Left renal cortex interstitium (tissue), 4 donors: ENCODE measurements around the gene PM20D2. TPM values are rescaled to one million over a fixed set of nuclear protein-coding genes. Genes with fewer than 3 reads are reported as not detected.
"Not testable (repeated sequence)": the region's sequence is repeated elsewhere in the genome, so short reads cannot be mapped to it uniquely, and the experiment has no call there.

Experiments used
- DNase-seq, 4 donors: peaks; one replicate each; pipeline ENCODE4 v3.0.0-alpha.2; 2013; ENCODE audit warnings: low read depth in 4 of 4, low spot score in 2 of 4, missing footprints in 1 of 4
- polyA plus RNA-seq, 4 donors: library from polyadenylated mRNA; unstranded; fragments of 120-200 nt; gene quantifications; one replicate each; pipeline ENCODE4 v1.2.1, GENCODE V29; 2013; ENCODE audit not compliant: insufficient read length in 4 of 4

Gene PM20D2, protein sequence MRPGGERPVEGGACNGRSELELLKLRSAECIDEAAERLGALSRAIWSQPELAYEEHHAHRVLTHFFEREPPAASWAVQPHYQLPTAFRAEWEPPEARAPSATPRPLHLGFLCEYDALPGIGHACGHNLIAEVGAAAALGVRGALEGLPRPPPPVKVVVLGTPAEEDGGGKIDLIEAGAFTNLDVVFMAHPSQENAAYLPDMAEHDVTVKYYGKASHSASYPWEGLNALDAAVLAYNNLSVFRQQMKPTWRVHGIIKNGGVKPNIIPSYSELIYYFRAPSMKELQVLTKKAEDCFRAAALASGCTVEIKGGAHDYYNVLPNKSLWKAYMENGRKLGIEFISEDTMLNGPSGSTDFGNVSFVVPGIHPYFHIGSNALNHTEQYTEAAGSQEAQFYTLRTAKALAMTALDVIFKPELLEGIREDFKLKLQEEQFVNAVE
- polyA plus RNA-seq = 10 to 100 TPM; 29.1 to 48.0 (median 32.9) TPM

DNA sequence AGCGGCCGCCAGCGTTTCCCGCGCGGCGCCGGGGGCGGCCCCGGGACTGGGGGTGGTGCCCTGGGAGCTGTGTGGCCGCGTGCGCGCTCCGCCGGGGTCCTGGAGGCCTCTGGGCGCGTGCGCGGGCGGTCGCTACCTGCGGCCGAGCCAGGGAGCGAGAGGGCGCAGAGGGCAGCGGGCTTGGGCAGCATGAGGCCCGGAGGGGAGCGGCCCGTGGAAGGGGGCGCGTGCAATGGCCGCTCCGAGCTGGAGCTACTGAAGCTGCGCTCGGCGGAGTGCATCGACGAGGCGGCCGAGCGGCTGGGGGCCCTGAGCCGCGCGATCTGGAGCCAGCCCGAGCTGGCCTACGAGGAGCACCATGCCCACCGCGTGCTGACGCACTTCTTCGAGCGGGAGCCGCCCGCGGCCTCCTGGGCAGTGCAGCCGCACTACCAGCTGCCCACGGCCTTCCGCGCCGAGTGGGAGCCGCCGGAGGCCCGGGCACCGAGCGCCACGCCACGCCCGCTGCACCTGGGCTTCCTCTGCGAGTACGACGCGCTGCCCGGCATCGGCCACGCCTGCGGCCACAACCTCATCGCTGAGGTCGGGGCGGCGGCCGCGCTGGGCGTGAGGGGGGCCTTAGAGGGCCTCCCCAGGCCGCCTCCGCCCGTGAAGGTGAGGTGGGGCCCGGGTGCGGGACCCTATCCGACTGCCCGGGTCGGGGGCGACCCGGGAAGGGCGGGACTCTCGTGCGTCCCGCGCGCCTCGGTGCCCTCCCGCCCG lies at the start of gene PM20D2:
PM20D2 (plus strand) TSS at position 100 of the 762 bp plus-strand sequence; CDS start at position 190, 90 bp downstream.
- DNase-seq = peak; percentile 44 to 65 (median 52)

DNA sequence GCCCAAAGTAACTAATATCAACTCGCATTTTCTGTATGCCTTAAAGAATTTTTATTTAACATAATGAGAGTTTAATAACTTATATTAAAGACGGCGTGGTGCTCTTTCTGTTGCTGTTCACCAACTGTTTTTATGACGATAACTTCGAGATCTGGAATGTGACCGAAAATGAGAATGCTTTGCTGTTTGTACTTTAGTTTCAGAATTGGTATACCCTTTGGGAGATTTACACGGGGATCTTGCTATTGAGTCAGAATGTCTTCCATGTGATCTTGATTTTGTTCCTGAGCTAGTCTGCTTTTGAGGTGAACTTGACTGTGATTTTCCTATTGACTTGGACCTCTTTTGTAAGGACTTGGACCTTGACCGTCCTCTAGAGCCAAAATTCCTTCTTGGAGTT lies 47.4 kb upstream of the PM20D2 start:
- DNase-seq = no peak

DNA sequence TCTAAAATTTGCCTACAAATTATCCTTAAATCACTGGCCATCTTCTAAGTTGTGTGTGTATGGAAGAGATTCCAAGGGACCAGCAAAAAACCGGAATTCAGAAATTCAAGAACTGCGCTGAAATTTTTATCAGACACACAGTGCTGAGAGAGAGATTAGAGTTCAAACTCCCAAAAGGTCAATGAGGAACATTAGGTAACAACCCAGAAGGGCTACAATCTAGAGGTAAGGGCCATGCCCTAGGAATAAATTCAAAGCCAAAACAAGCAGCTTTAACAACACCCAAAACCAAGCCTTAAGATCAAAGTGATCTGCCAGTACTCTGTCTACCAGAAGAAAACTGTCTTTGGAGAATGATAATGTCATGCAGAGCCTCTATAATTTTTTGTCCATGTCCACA lies 45.7 kb upstream of the PM20D2 start:
- no peak for DNase-seq

DNA sequence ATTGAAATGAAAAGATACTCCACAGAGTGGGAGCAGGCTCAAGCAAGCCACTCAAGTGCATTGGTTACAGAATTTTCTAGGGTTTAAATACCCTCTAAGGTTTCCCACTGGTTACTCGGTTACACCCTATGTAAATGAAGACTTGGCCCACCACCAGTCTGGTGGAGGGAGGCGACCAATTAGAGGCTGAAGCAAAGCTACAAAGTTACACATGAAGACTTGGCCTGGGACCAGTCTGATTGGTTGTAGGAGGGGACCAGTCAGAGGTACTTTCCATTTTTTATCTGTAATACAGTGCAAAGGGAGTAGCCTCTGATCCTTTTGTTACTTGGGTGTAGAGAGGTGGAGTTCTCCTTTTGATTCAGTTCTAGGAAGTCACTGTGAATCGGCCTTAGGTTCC lies 35.6 kb upstream of the PM20D2 start:
- no peak for DNase-seq

GRCh38 chr6:89111933-89112332 lies 33.9 kb upstream of the PM20D2 start:
- DNase-seq = no peak

DNA sequence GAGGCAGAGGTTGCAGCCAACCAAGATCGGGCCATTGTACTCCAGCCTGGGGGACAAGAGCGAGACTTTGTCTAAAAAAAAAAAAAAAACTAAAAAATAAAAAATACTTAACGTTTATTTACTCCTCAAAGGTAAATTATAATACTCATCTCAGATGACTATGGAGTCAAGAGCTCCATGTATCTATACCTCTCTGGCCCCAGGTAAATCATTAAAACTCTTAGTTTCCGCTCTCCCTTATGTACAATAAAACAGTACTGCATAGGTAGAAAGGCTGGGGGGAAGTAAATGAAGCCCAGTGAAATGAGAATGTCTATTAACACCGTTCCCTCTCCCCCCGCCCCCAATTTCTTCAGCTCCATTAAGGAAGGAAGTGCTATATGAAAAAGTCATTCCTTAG lies 29.2 kb upstream of the PM20D2 start:
- no peak for DNase-seq

DNA sequence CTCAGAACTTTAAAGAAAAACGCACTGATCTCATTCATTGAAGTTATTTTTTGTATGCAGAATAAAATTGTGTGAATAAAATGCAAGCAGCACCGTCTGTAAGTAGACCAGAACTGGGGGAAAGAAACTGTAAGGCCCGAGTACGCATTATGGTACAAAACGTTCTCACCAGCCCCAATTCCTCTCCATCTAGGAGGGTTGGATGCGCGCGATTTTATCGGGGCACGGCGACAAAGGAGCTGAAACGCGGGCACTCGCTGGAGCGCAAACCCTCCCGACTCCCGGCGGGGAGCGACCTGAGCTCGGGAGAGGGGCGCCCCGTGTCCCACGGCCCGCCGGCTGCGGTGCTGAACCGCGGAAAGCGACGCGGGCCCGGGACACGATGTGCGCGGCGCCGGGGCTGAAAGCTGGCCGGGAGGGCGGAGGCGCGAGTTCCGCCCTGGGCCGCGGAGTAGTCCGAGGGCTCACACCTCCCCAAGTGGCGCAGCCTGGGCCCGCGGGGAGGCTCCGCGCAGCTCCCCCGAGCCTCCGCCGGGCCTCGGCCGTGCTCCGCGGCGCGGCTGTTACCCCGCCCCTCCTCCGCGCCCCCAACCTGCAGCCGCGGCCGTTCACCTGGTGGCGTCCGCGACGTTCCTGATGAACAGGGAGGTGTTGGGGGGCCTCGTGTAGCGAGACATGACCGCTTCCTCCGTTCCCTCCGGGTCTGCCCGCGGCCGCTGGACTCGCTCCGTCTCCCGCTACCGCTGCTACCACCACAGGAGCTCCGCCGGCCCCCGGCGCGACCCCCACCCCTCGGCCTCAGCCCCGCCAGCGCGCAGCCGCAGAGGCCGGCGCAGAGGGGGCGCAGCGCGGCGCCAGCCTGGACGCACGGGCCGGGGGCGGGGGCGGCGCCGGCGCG lies 28.4 kb upstream of the PM20D2 start, which contains the start of gene SRSF12:
SRSF12 (minus strand) TSS at position 861 of the 898 bp plus-strand sequence; CDS start at position 677, 184 bp downstream.
- DNase-seq = peak in 2 of 4 donors; percentile 37 to 57

- DNase-seq = no peak
Measured at GRCh38 chr6:89118931-89119330, 26.9 kb upstream of the PM20D2 start.

- no peak for DNase-seq
Measured at GRCh38 chr6:89120371-89120770, 25.5 kb upstream of the PM20D2 start.

- no peak for DNase-seq
Measured at GRCh38 chr6:89121934-89122333, 23.9 kb upstream of the PM20D2 start.

DNA sequence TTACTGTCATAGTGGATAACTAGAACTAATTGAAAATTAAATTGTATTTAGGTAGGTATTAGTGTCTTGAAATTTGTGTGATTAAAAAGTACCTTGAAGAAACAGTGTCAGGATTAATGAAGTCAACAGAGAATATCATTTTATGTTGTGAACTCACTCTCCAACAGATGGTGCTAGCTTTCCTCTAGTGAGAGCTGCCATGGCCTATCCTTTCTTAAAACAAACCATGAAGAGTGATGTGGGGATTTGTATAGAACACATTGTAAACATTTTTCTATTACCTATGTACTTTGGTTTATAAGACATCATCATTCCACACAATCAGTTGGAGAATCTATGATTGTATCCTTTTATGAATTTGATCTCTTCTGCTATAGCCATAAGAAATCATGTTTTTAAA lies 23.2 kb upstream of the PM20D2 start:
- peak in 1 of 4 donors; percentile 17 for DNase-seq

DNA sequence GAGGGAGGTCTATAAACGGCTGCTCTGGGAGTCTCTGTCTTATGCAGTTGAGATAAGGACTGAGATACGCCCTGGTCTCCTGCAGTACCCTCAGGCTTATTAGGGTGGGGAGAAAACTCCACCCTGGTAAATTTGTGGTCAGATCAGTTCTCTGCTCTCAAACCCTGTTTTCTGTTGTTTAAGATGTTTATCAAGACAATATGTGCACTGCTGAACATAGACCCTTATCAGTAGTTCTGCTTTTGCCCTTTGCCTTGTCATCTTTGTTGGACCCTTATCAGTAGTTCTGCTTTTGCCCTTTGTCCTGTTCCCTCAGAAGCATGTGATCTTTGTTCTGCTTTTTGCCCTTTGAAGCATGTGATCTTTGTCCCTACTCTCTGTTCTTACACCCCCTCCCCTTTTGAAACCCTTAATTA lies 17.6 kb upstream of the PM20D2 start:
- not testable (repeated sequence) for DNase-seq

- DNase-seq = no peak
Measured at GRCh38 chr6:89131599-89131998, 14.3 kb upstream of the PM20D2 start.

DNA sequence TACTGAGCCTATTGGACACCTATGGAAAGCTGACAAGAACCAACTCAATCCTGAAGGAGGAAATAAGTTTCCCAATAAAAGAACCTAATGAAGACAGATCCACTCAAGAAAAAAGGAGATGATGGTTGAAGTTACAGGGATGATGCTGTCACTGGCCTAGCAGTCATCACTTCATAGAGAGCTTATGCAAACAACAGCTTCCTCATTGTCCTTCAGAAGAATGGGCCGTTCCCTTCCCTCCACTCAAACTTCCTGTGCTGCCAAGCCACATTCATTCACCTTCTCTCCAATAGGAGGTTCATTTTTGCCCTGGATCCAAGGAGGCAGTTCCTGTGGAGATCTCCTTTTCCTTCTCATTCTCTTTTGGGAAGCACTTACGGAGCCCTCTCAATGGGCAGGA lies 13.8 kb upstream of the PM20D2 start:
- DNase-seq = no peak

- DNase-seq = no peak
Measured at GRCh38 chr6:89133981-89134380, 11.9 kb upstream of the PM20D2 start.

- no peak for DNase-seq
Measured at GRCh38 chr6:89134723-89135122, 11.1 kb upstream of the PM20D2 start.

- DNase-seq = no peak
Measured at GRCh38 chr6:89138173-89138572, 7.7 kb upstream of the PM20D2 start.

GRCh38 chr6:89139509-89140346 lies 6.1 kb upstream of the PM20D2 start:
- no peak for DNase-seq

DNA sequence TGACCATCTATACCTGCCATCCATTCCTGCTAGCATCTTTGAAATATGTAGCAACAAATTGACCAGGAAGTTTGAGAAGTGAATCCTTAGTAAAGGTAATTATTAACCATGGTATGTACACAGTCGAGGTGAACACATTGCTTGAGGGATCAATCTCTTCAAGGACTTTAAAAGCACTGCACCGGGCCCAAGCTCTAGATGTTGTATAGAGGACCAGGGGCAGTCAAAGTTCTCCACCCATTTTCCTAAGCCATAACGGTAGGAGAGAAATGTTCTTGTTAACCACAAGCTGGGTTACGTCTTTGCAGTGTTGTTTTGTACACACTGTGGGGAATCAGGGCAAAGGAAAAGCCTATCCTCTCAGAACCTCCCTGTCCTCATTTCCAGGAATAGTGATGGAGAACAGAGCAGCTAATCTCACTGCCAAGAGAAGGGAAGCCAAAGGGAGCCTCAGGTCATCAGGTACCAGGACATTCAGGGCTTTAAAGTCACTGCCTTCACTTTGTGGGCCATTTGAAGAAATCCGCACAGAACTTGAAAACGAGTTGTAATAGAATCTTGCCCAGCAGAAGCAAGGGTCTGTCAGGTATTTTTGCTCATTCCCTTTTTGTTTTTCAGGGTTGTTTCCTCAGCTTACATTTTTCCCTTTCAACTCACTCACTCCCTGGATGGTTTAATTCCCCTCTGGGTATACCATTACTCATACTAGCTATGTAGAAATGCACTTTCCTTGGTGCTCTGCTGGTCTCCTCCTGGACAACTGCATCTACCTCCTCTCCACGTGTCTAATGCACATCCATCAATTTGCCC lies 5.3 kb upstream of the PM20D2 start:
- DNase-seq = no peak
